ENCODE results near the gene RUFY1. TPM values are rescaled to one million over a fixed set of nuclear protein-coding genes. Genes with fewer than 3 reads are reported as not detected.

RUFY1 gene
- polyA plus RNA-seq, 1 of the 3 experiments (the other 2 are of a cell fraction): 30.3 TPM

- no peak overlapping the region for H2AFZ ChIP-seq (ENCODE audit: low read depth)
- peaks cover 25 to 55% of the 10 kb centered on the region in 2 experiments for H3K36me3 ChIP-seq (replicated peaks in 1 of 2; ENCODE audit: control insufficient read depth in 1 of 2, insufficient read depth in 2 of 2, low read length in 1 of 2)
- H3K4me1 ChIP-seq (ENCODE audit: control insufficient read depth in 1 of 2, insufficient read depth in 2 of 2, low read depth in 1 of 2, low read length in 1 of 2): peaks cover 0 to 23% of the 10 kb centered on the region in 2 experiments; a peak in 1 of 4 replicates
- WGBS (ENCODE audit: low lambda C conversion rate): 92% methylated on average over 19 of the region's 21 CpGs
- H3K9me3 ChIP-seq: no peaks in the 10 kb centered on the region
- no peak overlapping the region for H3K9ac ChIP-seq
- ChIA-PET POLR2A (interaction anchor here (1.0 to 3.6 kb wide), 5 partner anchors 9 to 27 kb away, joined by 3 to 19 read pairs (median 5); partner anchors contain the start of gene HNRNPH1), CTCF (interaction anchor here (1.7 kb wide), 1 partner anchor 16 kb away, joined by 4 read pairs; no protein-coding TSS in a partner anchor)
- H3K9me2 ChIP-seq: no peaks in the 10 kb centered on the region
- TF ChIP-seq EZH2phosphoT487 (IDR thresholded peaks at IDR 0.05; ENCODE audit: borderline replicate concordance, low read depth) (no peak), PBX3 (IDR thresholded peaks at IDR 0.05) (no peak), POLR2AphosphoS5 (IDR thresholded peaks at IDR 0.05; ENCODE audit: low read depth, low read length) (0 out of 2 replicates have a peak, but pooled peaks have one; percentile 37), TEAD4 (IDR thresholded peaks at IDR 0.05; ENCODE audit: borderline replicate concordance, insufficient read depth) (0 out of 2 replicates have a peak, but pooled peaks have one; percentile 4), EP300 (IDR thresholded peaks at IDR 0.05; ENCODE audit: borderline replicate concordance in 1 of 2, low read depth in 1 of 2, low read length in 1 of 2) (no peak)
- H4K20me1 ChIP-seq (ENCODE audit: insufficient read depth): peaks cover 39% of the 10 kb centered on the region
- peaks cover 42% of the 10 kb centered on the region for H3F3A ChIP-seq (replicated peaks; ENCODE audit: insufficient read depth)
- DNase-seq: no peak
- H3K4me2 ChIP-seq: no peak overlapping the region
- no peak overlapping the region for H3K4me3 ChIP-seq (ENCODE audit: low read depth in 2 of 2, low read length in 1 of 2)
- H3K79me2 ChIP-seq (ENCODE audit: insufficient read depth): no peaks in the 10 kb centered on the region
- H3K27ac ChIP-seq (ENCODE audit: low read depth in 2 of 2, low read length in 1 of 2): peak overlapping the region in 1 of 2 experiments; percentile 43; a peak in 1 of 4 replicates
- no peaks in the 10 kb centered on the region for H3K27me3 ChIP-seq (ENCODE audit: insufficient read depth)
Observed at GRCh38 chr5:179606071-179606909, 55.9 kb downstream of the RUFY1 start.

- H3K79me2 ChIP-seq (ENCODE audit: insufficient read depth): peaks cover 2% of the 10 kb centered on the region; the same call in 1 of the 2 replicates
- H3K9ac ChIP-seq: no peak overlapping the region
- no peak for DNase-seq
- ChIA-PET POLR2A (interaction anchor here (1.1 to 3.6 kb wide), 6 partner anchors 9 to 21 kb away, joined by 3 to 19 read pairs (median 6); partner anchors contain the start of gene HNRNPH1), CTCF (interaction anchor here (1.7 kb wide), 1 partner anchor 16 kb away, joined by 4 read pairs; no protein-coding TSS in a partner anchor)
- TF ChIP-seq SIN3A (IDR thresholded peaks at IDR 0.05; ENCODE audit: borderline replicate concordance, low read depth, low read length): peak; percentile 29; the same call in 1 of the 2 replicates
- TF ChIP-seq ZBTB33 (IDR thresholded peaks at IDR 0.05; ENCODE audit: borderline replicate concordance, low read depth): no peak
- no peak for TF ChIP-seq RAD21 (IDR thresholded peaks at IDR 0.05; ENCODE audit: low read length)
- H3K27me3 ChIP-seq (ENCODE audit: insufficient read depth): no peaks in the 10 kb centered on the region
- H3K27ac ChIP-seq (ENCODE audit: low read depth in 2 of 2, low read length in 1 of 2): peak overlapping the region in 1 of 2 experiments; percentile 43; a peak in 1 of 4 replicates
- H3F3A ChIP-seq (replicated peaks; ENCODE audit: insufficient read depth): peaks cover 48% of the 10 kb centered on the region
- H3K4me3 ChIP-seq (ENCODE audit: low read depth in 2 of 2, low read length in 1 of 2): no peak overlapping the region
- H4K20me1 ChIP-seq (ENCODE audit: insufficient read depth): peaks cover 45% of the 10 kb centered on the region
- WGBS (ENCODE audit: low lambda C conversion rate): 100% methylated on average over 2 of the region's 6 CpGs
- no peaks in the 10 kb centered on the region for H3K9me3 ChIP-seq
- no peak overlapping the region for H2AFZ ChIP-seq (ENCODE audit: low read depth)
- H3K4me2 ChIP-seq: no peak overlapping the region
- H3K4me1 ChIP-seq (ENCODE audit: control insufficient read depth in 1 of 2, insufficient read depth in 2 of 2, low read depth in 1 of 2, low read length in 1 of 2): peaks cover 0 to 23% of the 10 kb centered on the region in 2 experiments; a peak in 1 of 4 replicates
- H3K9me2 ChIP-seq: no peaks in the 10 kb centered on the region
- H3K36me3 ChIP-seq (replicated peaks in 1 of 2; ENCODE audit: control insufficient read depth in 1 of 2, insufficient read depth in 2 of 2, low read length in 1 of 2): peaks cover 24 to 56% of the 10 kb centered on the region in 2 experiments
Observed at GRCh38 chr5:179606910-179607159, 56.5 kb downstream of the RUFY1 start.
